ENCODE measurements around the gene ACSL6. TPM values are rescaled to one million over a fixed set of nuclear protein-coding genes. Genes with fewer than 3 reads are reported as not detected.

The ACSL6 gene
- total and polyA plus RNA-seq, 8 donors: 0.45 to 1.3 (median 0.96) TPM

- no peaks in the 10 kb centered on the region for H3K4me1 ChIP-seq
- H3K9me3 ChIP-seq: no peaks in the 10 kb centered on the region
- DNase-seq (no peak), ATAC-seq (no peak)
- TF ChIP-seq CTCF (IDR thresholded peaks at IDR 0.05): no peak
- intact Hi-C loops (cut with DNase I): loop anchor here in 1 of 2 donors (10.0 kb wide), 1 partner anchor 572 kb away; no protein-coding TSS in a partner anchor
- H3K36me3 ChIP-seq: no peaks in the 10 kb centered on the region
- H3K4me3 ChIP-seq: no peak overlapping the region
- H3K27ac ChIP-seq: no peak overlapping the region
- no peaks in the 10 kb centered on the region for H3K27me3 ChIP-seq
Measured at GRCh38 chr5:131996210-131997025, 15.0 kb downstream of the ACSL6 start.

DNA sequence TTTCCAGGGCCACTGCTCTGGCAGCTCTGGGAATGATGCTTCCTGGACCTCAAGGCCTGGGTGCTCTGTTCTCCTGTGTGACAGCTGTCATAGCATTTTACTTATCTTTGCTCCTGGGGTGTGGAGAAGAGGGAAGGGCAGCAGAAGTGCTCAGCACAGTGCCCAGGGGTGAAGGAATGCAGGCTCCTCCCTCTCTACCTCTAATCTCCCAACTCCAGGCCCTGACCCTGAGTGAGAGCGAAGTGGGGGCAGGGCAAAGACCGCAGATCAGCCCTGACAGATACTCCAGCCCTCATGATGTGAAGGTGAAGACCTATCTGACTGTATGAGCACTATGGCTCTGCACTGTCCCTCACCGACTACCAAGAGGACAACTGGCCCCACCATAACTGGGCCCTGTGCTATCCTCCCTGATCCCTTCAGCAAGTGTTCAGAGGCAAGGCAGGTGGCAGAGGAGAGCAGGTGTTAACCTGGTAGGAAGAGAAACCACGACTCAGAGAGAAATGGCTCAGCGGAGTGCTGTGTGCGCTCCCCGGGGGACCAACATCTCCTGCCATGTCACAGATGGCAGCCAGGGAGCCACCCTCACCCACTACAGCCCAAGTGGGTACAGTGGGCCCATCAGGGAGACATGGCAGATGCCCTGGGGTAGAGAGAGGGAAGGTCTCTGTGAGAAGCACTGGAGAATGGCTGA, 16.8 kb downstream of the ACSL6 start:
- Histone ChIP-seq H3K4me1 (no peaks in the 10 kb centered on the region), H3K27ac (no peak overlapping the region), H3K36me3 (no peaks in the 10 kb centered on the region), H3K27me3 (no peaks in the 10 kb centered on the region), H3K9me3 (no peaks in the 10 kb centered on the region), H3K4me3 (no peak overlapping the region)
- ATAC-seq (no peak), DNase-seq (no peak)
- intact Hi-C loops (cut with DNase I): loop anchor here in 1 of 2 donors (10.0 kb wide), 1 partner anchor 570 kb away; no protein-coding TSS in a partner anchor
- TF ChIP-seq CTCF (IDR thresholded peaks at IDR 0.05): no peak

- Histone ChIP-seq H3K4me1 (no peaks in the 10 kb centered on the region), H3K36me3 (no peaks in the 10 kb centered on the region), H3K9me3 (no peaks in the 10 kb centered on the region), H3K27ac (no peak overlapping the region), H3K27me3 (no peaks in the 10 kb centered on the region), H3K4me3 (no peak overlapping the region)
- ATAC-seq (no peak), DNase-seq (no peak)
- no peak for TF ChIP-seq CTCF (IDR thresholded peaks at IDR 0.05)
- intact Hi-C loops (cut with DNase I): loop anchor here in 1 of 2 donors (10.0 kb wide), 1 partner anchor 569 kb away; no protein-coding TSS in a partner anchor
Measured at GRCh38 chr5:131994090-131994489, 17.4 kb downstream of the ACSL6 start.

GRCh38 chr5:131993676-131994075, 17.8 kb downstream of the ACSL6 start:
- no peak for TF ChIP-seq CTCF (IDR thresholded peaks at IDR 0.05)
- Histone ChIP-seq H3K27me3 (no peaks in the 10 kb centered on the region), H3K27ac (no peak overlapping the region), H3K4me3 (no peak overlapping the region), H3K4me1 (no peaks in the 10 kb centered on the region), H3K9me3 (no peaks in the 10 kb centered on the region), H3K36me3 (no peaks in the 10 kb centered on the region)
- DNase-seq: no peak
- intact Hi-C loops (cut with DNase I): loop anchor here in 1 of 2 donors (10.0 kb wide), 1 partner anchor 569 kb away; no protein-coding TSS in a partner anchor
- ATAC-seq: no peak

DNA sequence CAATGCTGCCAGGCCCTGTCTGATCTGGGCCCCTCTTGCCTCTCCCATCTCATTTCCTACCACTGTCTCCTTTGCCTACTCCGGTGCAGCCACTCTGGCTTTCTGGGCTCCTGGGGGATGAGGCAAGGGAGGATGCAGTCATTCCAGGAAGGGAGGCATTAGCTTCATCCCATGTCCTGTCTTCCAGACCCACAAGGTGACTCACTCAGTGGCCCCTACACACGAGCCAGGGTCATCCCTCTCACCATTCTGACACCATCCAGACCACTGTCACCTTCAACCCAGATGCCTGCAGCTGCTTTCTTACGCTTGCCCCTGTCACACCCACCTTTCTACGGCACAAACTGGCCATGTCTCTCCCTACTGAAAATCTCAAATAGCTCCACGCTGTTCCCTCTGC, 19.1 kb downstream of the ACSL6 start:
- no peaks in the 10 kb centered on the region for H3K36me3 ChIP-seq
- H3K4me1 ChIP-seq: no peaks in the 10 kb centered on the region
- no peak overlapping the region for H3K27ac ChIP-seq
- intact Hi-C loops (cut with DNase I): loop anchor here in 1 of 2 donors (10.0 kb wide), 1 partner anchor 568 kb away; no protein-coding TSS in a partner anchor
- TF ChIP-seq CTCF (IDR thresholded peaks at IDR 0.05): no peak
- H3K27me3 ChIP-seq: no peaks in the 10 kb centered on the region
- no peak for DNase-seq
- no peak overlapping the region for H3K4me3 ChIP-seq
- ATAC-seq: no peak
- H3K9me3 ChIP-seq: no peaks in the 10 kb centered on the region
